ENCODE data around the gene SLC44A2.

DNA sequence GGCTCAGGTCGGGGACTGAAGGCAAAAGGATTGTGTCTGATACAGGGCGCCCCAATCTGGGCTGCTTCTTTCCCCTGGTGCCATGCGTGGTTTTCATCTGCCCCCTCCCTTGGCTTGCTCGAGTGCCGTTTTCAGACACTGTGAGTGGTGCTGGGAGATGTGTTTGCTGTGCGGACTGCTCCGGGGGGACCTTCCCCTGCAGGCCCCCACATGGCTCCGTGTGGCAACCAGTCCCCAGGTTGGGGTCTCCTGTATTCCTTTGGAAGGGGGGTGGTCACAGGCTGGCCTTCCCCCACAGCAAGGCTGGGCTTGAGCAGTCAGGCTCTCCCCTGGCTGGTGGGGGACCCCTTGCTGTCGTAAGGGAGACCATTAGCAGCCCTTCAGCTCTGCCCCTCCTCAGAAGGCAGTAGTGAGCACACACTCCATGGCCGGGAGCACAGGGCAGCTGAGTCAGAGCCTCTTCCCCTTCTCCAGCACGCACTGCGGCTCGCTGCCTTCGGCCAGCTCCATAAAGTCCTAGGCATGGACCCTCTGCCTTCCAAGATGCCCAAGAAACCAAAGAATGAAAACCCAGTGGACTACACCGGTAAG lies 55.3 kb downstream of the SLC44A2 start:
- TF ChIP-seq, protein P1, sequence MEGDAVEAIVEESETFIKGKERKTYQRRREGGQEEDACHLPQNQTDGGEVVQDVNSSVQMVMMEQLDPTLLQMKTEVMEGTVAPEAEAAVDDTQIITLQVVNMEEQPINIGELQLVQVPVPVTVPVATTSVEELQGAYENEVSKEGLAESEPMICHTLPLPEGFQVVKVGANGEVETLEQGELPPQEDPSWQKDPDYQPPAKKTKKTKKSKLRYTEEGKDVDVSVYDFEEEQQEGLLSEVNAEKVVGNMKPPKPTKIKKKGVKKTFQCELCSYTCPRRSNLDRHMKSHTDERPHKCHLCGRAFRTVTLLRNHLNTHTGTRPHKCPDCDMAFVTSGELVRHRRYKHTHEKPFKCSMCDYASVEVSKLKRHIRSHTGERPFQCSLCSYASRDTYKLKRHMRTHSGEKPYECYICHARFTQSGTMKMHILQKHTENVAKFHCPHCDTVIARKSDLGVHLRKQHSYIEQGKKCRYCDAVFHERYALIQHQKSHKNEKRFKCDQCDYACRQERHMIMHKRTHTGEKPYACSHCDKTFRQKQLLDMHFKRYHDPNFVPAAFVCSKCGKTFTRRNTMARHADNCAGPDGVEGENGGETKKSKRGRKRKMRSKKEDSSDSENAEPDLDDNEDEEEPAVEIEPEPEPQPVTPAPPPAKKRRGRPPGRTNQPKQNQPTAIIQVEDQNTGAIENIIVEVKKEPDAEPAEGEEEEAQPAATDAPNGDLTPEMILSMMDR (IDR thresholded peaks at IDR 0.05; ENCODE audit: low read depth, low read length) = no peak
- TF ChIP-seq EZH2phosphoT487 (IDR thresholded peaks at IDR 0.05; ENCODE audit: low read depth) = no peak
